SU-DHL-6 (cell line): Measurements from ENCODE around the gene PDE4D.

ENCODE experiments used
- H2AFZ ChIP-seq: fragments of 200-600 bp; sonication (generic); 2 replicates; pipeline ENCODE4 v1.6.1; 2014; ENCODE audit warnings: low read depth, mild to moderate bottlenecking, moderate library complexity, mixed read lengths, antibody characterized with exemption, low read length; ENCODE audit not compliant: severe bottlenecking
- H3F3A ChIP-seq: fragments of 200-600 bp; shearing (Covaris generic); 2 replicates; pipeline ENCODE4 v1.6.0; 2016; ENCODE audit warnings: antibody characterized with exemption, mild to moderate bottlenecking; ENCODE audit not compliant: insufficient read depth
- H3K27ac ChIP-seq: fragments of 200-600 bp; sonication (generic); 2 replicates; pipeline ENCODE4 v1.5.1; 2016; ENCODE audit warnings: low read depth, mild to moderate bottlenecking, low read length, moderate library complexity, mixed read lengths
- H3K27me3 ChIP-seq: fragments of 200-600 bp; sonication (generic), shearing (Covaris generic); 2 replicates; pipeline ENCODE4 v1.6.0; 2014; ENCODE audit warnings: mild to moderate bottlenecking, low read length
- H3K36me3 ChIP-seq: fragments of 200-600 bp; sonication (generic); 2 replicates; pipeline ENCODE4 v1.6.1; 2014; ENCODE audit warnings: mild to moderate bottlenecking, low read length, mixed read lengths
- H3K4me2 ChIP-seq: fragments of 300-600, 200-600 bp; shearing (Covaris generic), sonication (generic); 2 replicates; pipeline ENCODE4 v1.6.0; 2014; ENCODE audit warnings: low read length, low read depth, mild to moderate bottlenecking; ENCODE audit not compliant: poor library complexity, severe bottlenecking
- H3K4me3 ChIP-seq: fragments of 200-600 bp; sonication (generic); 2 replicates; pipeline ENCODE4 v1.5.1; 2014; ENCODE audit warnings: antibody characterized with exemption, low read length, mild to moderate bottlenecking, mixed read lengths; ENCODE audit not compliant: insufficient read depth, poor library complexity, severe bottlenecking
- H3K79me2 ChIP-seq: fragments of 200-600 bp; sonication (generic); 2 replicates; pipeline ENCODE4 v1.6.1; 2014; ENCODE audit warnings: mild to moderate bottlenecking, low read length, moderate library complexity; ENCODE audit not compliant: insufficient read depth
- H3K9ac ChIP-seq: fragments of 200-600 bp; sonication (generic); 2 replicates; pipeline ENCODE4 v1.7.0; 2014; ENCODE audit warnings: mild to moderate bottlenecking, low read length
- H3K9me2 ChIP-seq: fragments of 200-600 bp; sonication (generic); replicated peaks from 2 replicates; pipeline ENCODE4 v1.6.1; 2014; ENCODE audit warnings: low read length; ENCODE audit not compliant: insufficient read depth
- H3K9me3 ChIP-seq: fragments of 200-600 bp; sonication (generic); 2 replicates; pipeline ENCODE4 v1.6.1; 2014; ENCODE audit warnings: low read length, mixed read lengths; ENCODE audit not compliant: insufficient read depth
- H4K20me1 ChIP-seq: fragments of 200-600 bp; sonication (generic); 2 replicates; pipeline ENCODE4 v1.6.1; 2014; ENCODE audit warnings: low read depth, mild to moderate bottlenecking, antibody characterized with exemption, low read length, moderate library complexity, mixed read lengths
- EZH2phosphoT487 ChIP-seq: fragments of 200-600 bp; sonication (generic), shearing (Covaris generic); conservative IDR thresholded peaks from 2 replicates; pipeline ENCODE4 v1.6.1; 2018; ENCODE audit warnings: mild to moderate bottlenecking, antibody characterized with exemption, low read length, moderate library complexity, mixed read lengths
- TF ChIP-seq, protein P1 (sequence below): fragments of 200-600 bp; sonication (generic); IDR thresholded peaks from one replicate; pipeline ENCODE4 v1.5.1; 2017; ENCODE audit warnings: antibody characterized with exemption, mild to moderate bottlenecking, low read length, moderate library complexity; ENCODE audit not compliant: insufficient read depth, poor library complexity, severe bottlenecking

The PDE4D gene

DNA sequence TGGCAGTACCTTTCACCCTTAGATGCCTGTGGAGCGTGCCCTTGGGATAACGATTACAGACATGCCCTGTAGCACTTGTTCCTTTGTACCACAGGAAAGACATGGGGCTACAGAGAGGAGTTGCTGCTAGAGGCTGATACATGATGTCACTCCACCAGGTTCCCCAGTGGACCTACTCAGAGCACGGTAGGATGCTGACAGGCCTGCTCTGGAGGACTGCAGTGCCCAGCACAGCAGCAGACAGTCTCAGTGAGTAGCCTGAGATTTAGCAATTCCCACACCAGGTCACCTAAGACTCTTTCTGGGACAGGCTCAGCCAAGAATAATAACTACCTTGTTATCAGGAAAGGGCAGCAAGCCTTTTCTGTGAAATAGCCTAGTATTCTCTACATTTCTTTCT lies 28.8 kb downstream of the PDE4D start:
- Histone ChIP-seq H3K27ac (no peak overlapping the region), H3K36me3 (no peaks in the 10 kb centered on the region), H3K9me3 (no peaks in the 10 kb centered on the region), H3K79me2 (no peaks in the 10 kb centered on the region), H3K4me2 (no peak overlapping the region), H4K20me1 (no peaks in the 10 kb centered on the region), H3K9me2 (no peaks in the 10 kb centered on the region), H3F3A (no peaks in the 10 kb centered on the region), H2AFZ (no peak overlapping the region), H3K4me3 (no peak overlapping the region), H3K27me3 (no peaks in the 10 kb centered on the region), H3K9ac (no peak overlapping the region)
- TF ChIP-seq, protein P1, sequence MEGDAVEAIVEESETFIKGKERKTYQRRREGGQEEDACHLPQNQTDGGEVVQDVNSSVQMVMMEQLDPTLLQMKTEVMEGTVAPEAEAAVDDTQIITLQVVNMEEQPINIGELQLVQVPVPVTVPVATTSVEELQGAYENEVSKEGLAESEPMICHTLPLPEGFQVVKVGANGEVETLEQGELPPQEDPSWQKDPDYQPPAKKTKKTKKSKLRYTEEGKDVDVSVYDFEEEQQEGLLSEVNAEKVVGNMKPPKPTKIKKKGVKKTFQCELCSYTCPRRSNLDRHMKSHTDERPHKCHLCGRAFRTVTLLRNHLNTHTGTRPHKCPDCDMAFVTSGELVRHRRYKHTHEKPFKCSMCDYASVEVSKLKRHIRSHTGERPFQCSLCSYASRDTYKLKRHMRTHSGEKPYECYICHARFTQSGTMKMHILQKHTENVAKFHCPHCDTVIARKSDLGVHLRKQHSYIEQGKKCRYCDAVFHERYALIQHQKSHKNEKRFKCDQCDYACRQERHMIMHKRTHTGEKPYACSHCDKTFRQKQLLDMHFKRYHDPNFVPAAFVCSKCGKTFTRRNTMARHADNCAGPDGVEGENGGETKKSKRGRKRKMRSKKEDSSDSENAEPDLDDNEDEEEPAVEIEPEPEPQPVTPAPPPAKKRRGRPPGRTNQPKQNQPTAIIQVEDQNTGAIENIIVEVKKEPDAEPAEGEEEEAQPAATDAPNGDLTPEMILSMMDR: no peak

DNA sequence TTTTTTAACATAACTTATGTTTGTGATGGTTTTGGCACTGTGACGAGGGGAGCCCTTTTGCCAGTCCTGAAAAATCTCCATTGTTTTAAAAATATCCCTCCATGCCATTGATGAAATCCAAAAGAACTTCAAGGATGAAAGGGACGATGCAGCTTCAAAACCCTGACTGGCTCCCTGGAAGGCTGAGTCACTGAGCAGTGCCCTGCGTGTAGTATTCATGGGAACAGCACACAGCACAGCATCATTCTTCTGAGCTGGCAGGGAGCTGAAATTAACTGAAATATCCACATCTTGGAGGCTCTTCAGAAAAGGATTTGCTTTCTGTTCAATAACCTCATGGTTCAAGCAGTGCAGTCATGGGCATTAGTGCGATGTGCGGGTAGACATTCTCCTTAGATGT lies 29.7 kb downstream of the PDE4D start:
- H3K9me3 ChIP-seq: no peaks in the 10 kb centered on the region
- H3K9ac ChIP-seq: no peak overlapping the region
- no peaks in the 10 kb centered on the region for H4K20me1 ChIP-seq
- H3K79me2 ChIP-seq: no peaks in the 10 kb centered on the region
- H3K9me2 ChIP-seq: no peaks in the 10 kb centered on the region
- no peaks in the 10 kb centered on the region for H3K27me3 ChIP-seq
- no peak overlapping the region for H2AFZ ChIP-seq
- no peak overlapping the region for H3K27ac ChIP-seq
- no peak overlapping the region for H3K4me2 ChIP-seq
- H3K4me3 ChIP-seq: no peak overlapping the region
- no peaks in the 10 kb centered on the region for H3F3A ChIP-seq
- no peaks in the 10 kb centered on the region for H3K36me3 ChIP-seq
- TF ChIP-seq EZH2phosphoT487: no peak
- TF ChIP-seq, protein P1: no peak

DNA sequence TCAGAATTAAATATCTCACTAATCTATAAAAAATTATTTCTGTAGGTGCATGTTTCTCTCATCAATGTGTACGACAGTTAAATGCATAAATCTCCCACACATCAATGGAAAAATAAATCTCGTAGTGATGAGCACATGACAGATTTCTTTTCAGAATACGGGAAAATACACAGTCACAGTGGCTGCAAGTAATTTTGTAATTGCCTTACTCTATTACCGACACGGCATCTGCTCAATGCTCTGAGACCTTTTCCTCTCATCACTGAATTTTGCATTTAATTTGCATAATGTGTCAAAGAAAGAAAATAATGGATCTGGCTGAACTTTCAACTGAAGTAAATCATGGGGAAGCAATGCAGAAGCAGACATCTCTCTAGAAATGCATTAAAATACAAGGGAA lies 37.2 kb downstream of the PDE4D start:
- H3K9ac ChIP-seq: no peak overlapping the region
- no peak overlapping the region for H2AFZ ChIP-seq
- no peaks in the 10 kb centered on the region for H3K9me2 ChIP-seq
- H3K36me3 ChIP-seq: no peaks in the 10 kb centered on the region
- H3K27me3 ChIP-seq: no peaks in the 10 kb centered on the region
- TF ChIP-seq, protein P1: no peak
- no peak for TF ChIP-seq EZH2phosphoT487
- no peaks in the 10 kb centered on the region for H3K9me3 ChIP-seq
- no peaks in the 10 kb centered on the region for H4K20me1 ChIP-seq
- H3F3A ChIP-seq: no peaks in the 10 kb centered on the region
- H3K27ac ChIP-seq: no peak overlapping the region
- H3K4me2 ChIP-seq: no peak overlapping the region
- no peaks in the 10 kb centered on the region for H3K79me2 ChIP-seq
- no peak overlapping the region for H3K4me3 ChIP-seq

DNA sequence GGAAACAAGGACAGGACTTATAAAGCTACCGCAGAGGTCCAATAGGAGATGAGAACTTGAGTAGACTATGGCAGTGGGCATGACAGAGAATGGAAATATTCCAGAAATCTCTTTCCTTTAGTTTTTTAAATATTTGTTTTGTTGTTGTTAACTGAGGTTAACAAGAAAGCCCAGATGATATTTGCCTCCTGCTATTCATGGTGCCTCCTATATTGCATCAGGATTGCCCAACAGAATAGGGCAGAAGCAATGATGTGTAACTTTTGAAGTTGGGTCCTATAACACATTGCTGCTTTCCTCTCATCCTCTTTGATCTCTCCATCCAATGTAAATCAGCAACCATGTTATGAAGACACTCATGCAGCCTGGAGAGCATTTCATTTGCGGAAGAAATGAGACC lies 42.8 kb downstream of the PDE4D start:
- Histone ChIP-seq H3K9ac (no peak overlapping the region), H3K9me2 (no peaks in the 10 kb centered on the region), H2AFZ (no peak overlapping the region), H3K27me3 (no peaks in the 10 kb centered on the region), H4K20me1 (no peaks in the 10 kb centered on the region), H3K36me3 (no peaks in the 10 kb centered on the region), H3K79me2 (no peaks in the 10 kb centered on the region), H3K4me3 (no peak overlapping the region), H3K9me3 (no peaks in the 10 kb centered on the region), H3K4me2 (no peak overlapping the region), H3K27ac (no peak overlapping the region), H3F3A (no peaks in the 10 kb centered on the region)
- TF ChIP-seq, protein P1: no peak
- TF ChIP-seq EZH2phosphoT487: no peak
